ENCODE results near the gene RNF187. TPM values are rescaled to one million over a fixed set of nuclear protein-coding genes. Genes with fewer than 3 reads are reported as not detected.

The RNF187 gene
- total and polyA plus RNA-seq, 10 of the 15 experiments (the other 5 are each of a cell fraction or from before 2014, with no cell fraction given) = 2.6 to 116 (median 29.5) TPM

DNA sequence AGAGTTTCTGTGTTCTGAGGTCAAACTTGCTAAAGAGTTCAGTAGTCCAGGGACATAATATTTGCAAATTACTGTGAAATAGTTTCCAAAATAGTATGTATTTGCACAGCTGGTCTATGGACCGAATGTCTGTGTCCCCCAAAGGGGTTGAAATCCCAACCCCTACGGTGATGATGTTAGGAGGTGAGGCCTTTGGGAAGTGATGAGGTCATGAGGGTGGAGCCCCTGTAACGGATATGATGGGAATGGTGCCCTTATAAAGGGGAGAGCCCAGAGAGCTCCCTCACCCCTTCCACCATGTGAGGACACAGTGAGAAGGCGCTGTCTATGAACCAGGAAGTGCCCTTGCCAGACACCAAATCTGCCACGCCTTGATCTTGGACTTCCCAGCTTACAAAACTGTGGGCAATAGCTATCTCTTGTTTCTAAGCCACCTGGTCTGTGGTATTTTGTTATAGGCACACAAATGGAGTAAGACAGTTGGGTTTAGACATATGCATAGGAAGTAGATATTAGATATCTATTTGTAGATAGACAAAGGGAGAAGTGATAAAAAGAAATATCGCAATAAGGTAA, 21.7 kb downstream of the RNF187 start:
- no peak overlapping the region for H2AFZ ChIP-seq (ENCODE audit: control insufficient read depth, low read depth, low read length)
- H3K36me3 ChIP-seq (ENCODE audit: control insufficient read depth in 2 of 2, insufficient read depth in 2 of 2, low read length in 1 of 2) = no peaks in the 10 kb centered on the region
- DNase-seq (ENCODE audit: low read depth, low spot score) = no peak
- no peak overlapping the region for H3K4me3 ChIP-seq
- BruUV-seq (replicated peaks) = no TSS peak
- ATAC-seq = no peak
- CTCF ChIA-PET = interaction anchor here (0.5 to 0.7 kb wide), 2 partner anchors 26 to 36 kb away, joined by 3 to 4 read pairs; no protein-coding TSS in a partner anchor
- H3K27ac ChIP-seq (ENCODE audit: control insufficient read depth, insufficient read depth) = no peak overlapping the region
- intact Hi-C loops (cut with micrococcal nuclease; ENCODE audit: unreplicated experiment) (no loop called here), in situ Hi-C loops (cut with MboI) (loop anchor here (10.0 kb wide), 1 partner anchor 726 kb away; no protein-coding TSS in a partner anchor)
- H3K27me3 ChIP-seq (replicated peaks in 1 of 2; ENCODE audit: control insufficient read depth in 2 of 2, insufficient read depth in 2 of 2, low read length in 1 of 2) = no peaks in the 10 kb centered on the region; a peak in 3 of 4 replicates
- WGBS (ENCODE audit: insufficient coverage, insufficient replicate concordance, low lambda C conversion rate, missing lambda C conversion rate) = 46% methylated on average over 6 of the region's 6 CpGs
- no peaks in the 10 kb centered on the region for H3K79me2 ChIP-seq (ENCODE audit: control insufficient read depth, insufficient read depth, low read length)
- no peaks in the 10 kb centered on the region for H4K20me1 ChIP-seq (ENCODE audit: control insufficient read depth, insufficient read depth)
- H3K9me3 ChIP-seq (replicated peaks; ENCODE audit: control insufficient read depth, insufficient read depth, low read length) = no peaks in the 10 kb centered on the region; the same call in 2 of the 3 replicates
- no peak for FAIRE-seq
- H3K4me1 ChIP-seq (ENCODE audit: control insufficient read depth, insufficient read depth, low read length) = no peaks in the 10 kb centered on the region
- SMC1A ChIA-PET (ENCODE audit: uncharacterized antibody, unreplicated experiment) = no interaction called here
- RAD21 ChIA-PET (ENCODE audit: unreplicated experiment) = interaction anchor here (0.6 kb wide), 1 partner anchor 11 kb away, joined by 3 read pairs; no protein-coding TSS in a partner anchor
- no peak overlapping the region for H3K4me2 ChIP-seq (ENCODE audit: control insufficient read depth, insufficient read depth)
- H3K9ac ChIP-seq (ENCODE audit: control insufficient read depth, insufficient read depth, low read length) = no peak overlapping the region
- POLR2A ChIA-PET = no interaction called here
- TF ChIP-seq, protein P1, sequence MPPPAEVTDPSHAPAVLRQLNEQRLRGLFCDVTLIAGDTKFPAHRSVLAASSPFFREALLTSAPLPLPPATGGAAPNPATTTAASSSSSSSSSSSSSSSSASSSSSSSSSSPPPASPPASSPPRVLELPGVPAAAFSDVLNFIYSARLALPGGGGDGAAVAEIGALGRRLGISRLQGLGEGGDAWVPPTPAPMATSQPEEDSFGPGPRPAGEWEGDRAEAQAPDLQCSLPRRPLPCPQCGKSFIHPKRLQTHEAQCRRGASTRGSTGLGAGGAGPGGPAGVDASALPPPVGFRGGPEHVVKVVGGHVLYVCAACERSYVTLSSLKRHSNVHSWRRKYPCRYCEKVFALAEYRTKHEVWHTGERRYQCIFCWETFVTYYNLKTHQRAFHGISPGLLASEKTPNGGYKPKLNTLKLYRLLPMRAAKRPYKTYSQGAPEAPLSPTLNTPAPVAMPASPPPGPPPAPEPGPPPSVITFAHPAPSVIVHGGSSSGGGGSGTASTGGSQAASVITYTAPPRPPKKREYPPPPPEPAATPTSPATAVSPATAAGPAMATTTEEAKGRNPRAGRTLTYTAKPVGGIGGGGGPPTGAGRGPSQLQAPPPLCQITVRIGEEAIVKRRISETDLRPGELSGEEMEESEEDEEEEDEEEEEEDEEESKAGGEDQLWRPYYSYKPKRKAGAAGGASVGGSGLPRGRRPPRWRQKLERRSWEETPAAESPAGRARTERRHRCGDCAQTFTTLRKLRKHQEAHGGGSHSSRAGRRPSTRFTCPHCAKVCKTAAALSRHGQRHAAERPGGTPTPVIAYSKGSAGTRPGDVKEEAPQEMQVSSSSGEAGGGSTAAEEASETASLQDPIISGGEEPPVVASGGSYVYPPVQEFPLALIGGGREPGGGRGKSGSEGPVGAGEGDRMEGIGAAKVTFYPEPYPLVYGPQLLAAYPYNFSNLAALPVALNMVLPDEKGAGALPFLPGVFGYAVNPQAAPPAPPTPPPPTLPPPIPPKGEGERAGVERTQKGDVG (CRISPR knock-in tag; IDR thresholded peaks at IDR 0.05) = no peak
- TF ChIP-seq, protein P2, sequence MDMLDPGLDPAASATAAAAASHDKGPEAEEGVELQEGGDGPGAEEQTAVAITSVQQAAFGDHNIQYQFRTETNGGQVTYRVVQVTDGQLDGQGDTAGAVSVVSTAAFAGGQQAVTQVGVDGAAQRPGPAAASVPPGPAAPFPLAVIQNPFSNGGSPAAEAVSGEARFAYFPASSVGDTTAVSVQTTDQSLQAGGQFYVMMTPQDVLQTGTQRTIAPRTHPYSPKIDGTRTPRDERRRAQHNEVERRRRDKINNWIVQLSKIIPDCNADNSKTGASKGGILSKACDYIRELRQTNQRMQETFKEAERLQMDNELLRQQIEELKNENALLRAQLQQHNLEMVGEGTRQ (IDR thresholded peaks at IDR 0.05; ENCODE audit: borderline replicate concordance, low read depth, low read length) = no peak
- TF ChIP-seq LARP7 (IDR thresholded peaks at IDR 0.05) = no peak
- no peak for TF ChIP-seq TCF12 (IDR thresholded peaks at IDR 0.05; ENCODE audit: low read depth, low read length)
- TF ChIP-seq HDAC2 (IDR thresholded peaks at IDR 0.05) = no peak
- TF ChIP-seq, protein P3, sequence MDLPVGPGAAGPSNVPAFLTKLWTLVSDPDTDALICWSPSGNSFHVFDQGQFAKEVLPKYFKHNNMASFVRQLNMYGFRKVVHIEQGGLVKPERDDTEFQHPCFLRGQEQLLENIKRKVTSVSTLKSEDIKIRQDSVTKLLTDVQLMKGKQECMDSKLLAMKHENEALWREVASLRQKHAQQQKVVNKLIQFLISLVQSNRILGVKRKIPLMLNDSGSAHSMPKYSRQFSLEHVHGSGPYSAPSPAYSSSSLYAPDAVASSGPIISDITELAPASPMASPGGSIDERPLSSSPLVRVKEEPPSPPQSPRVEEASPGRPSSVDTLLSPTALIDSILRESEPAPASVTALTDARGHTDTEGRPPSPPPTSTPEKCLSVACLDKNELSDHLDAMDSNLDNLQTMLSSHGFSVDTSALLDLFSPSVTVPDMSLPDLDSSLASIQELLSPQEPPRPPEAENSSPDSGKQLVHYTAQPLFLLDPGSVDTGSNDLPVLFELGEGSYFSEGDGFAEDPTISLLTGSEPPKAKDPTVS (IDR thresholded peaks at IDR 0.05; ENCODE audit: low read depth, low read length) = no peak
- no peak for TF ChIP-seq CEBPB (IDR thresholded peaks at IDR 0.05; ENCODE audit: borderline replicate concordance in 1 of 2, low read depth in 2 of 2, low read length in 2 of 2)
- no peak for TF ChIP-seq WRNIP1 (IDR thresholded peaks at IDR 0.05; ENCODE audit: borderline replicate concordance, low read depth, low read length)
- TF ChIP-seq ASH2L (IDR thresholded peaks at IDR 0.05; ENCODE audit: borderline replicate concordance, low read depth) = no peak
- no peak for TF ChIP-seq BMI1 (IDR thresholded peaks at IDR 0.05; ENCODE audit: borderline replicate concordance)
- TF ChIP-seq EED (IDR thresholded peaks at IDR 0.05; ENCODE audit: low read depth) = no peak
- no peak for TF ChIP-seq CBFB (IDR thresholded peaks at IDR 0.05; ENCODE audit: low read depth)
- TF ChIP-seq, protein P4, sequence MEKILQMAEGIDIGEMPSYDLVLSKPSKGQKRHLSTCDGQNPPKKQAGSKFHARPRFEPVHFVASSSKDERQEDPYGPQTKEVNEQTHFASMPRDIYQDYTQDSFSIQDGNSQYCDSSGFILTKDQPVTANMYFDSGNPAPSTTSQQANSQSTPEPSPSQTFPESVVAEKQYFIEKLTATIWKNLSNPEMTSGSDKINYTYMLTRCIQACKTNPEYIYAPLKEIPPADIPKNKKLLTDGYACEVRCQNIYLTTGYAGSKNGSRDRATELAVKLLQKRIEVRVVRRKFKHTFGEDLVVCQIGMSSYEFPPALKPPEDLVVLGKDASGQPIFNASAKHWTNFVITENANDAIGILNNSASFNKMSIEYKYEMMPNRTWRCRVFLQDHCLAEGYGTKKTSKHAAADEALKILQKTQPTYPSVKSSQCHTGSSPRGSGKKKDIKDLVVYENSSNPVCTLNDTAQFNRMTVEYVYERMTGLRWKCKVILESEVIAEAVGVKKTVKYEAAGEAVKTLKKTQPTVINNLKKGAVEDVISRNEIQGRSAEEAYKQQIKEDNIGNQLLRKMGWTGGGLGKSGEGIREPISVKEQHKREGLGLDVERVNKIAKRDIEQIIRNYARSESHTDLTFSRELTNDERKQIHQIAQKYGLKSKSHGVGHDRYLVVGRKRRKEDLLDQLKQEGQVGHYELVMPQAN (conservative IDR thresholded peaks at IDR 0.05) = no peak
- no peak for TF ChIP-seq FOXM1 (IDR thresholded peaks at IDR 0.05; ENCODE audit: low read depth, low read length)
- no peak for TF ChIP-seq SMAD1 (IDR thresholded peaks at IDR 0.05; ENCODE audit: low read depth, partially characterized antibody)
- TF ChIP-seq IKZF1 (conservative IDR thresholded peaks at IDR 0.05) = no peak
- TF ChIP-seq CHD4 (IDR thresholded peaks at IDR 0.05) = no peak
